ENCODE measurements around the gene KLF16.
A peak's percentile ranks its signal among the peaks of the same experiment; 100 is the strongest.
"Not testable (repeated sequence)": the region's sequence is repeated elsewhere in the genome, so short reads cannot be mapped to it uniquely, and the experiment has no call there.

Gene KLF16

DNA sequence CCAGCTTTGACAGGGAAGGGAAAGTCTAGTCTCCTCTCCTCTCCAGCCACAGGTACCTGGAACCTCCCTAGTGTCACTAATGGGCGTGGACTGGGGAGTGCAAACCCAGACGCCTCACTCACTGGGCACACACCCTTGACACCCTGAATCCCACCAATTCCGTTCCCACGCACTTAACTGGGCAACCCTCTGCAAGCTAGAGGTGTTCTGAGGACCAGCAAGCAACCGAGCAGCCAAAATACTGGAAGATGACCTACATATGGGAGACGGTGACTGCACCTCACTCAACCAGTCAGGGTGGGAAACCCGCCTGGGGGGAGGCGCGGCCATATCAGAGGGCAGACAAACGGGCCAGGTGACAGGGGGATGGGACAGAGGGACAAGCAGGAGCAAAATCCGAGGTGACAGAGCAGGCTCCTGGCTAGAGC is 20.9 kb upstream of the KLF16 start:
- no peak for DNase-seq (ENCODE audit: low spot score)

DNA sequence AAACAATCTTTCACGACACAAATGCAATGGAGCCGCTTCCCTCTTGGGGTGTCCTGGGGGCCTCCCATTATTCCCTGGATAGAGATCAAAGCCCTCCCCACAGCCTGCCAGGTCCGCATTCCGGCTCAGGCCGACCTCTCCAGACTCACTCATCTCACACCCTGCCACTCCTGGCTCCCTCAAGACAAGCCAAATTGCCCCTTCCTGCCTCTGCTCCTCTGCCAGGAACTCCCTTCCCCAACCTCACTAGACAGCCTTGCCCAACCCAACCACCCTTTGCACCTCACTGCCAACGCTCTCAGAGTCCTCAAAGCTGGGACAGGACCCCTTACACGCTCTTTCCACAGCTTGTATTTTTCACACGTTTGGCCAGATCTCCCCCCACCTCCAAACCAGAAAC is 20.4 kb upstream of the KLF16 start:
- DNase-seq (ENCODE audit: low spot score): no peak

DNA sequence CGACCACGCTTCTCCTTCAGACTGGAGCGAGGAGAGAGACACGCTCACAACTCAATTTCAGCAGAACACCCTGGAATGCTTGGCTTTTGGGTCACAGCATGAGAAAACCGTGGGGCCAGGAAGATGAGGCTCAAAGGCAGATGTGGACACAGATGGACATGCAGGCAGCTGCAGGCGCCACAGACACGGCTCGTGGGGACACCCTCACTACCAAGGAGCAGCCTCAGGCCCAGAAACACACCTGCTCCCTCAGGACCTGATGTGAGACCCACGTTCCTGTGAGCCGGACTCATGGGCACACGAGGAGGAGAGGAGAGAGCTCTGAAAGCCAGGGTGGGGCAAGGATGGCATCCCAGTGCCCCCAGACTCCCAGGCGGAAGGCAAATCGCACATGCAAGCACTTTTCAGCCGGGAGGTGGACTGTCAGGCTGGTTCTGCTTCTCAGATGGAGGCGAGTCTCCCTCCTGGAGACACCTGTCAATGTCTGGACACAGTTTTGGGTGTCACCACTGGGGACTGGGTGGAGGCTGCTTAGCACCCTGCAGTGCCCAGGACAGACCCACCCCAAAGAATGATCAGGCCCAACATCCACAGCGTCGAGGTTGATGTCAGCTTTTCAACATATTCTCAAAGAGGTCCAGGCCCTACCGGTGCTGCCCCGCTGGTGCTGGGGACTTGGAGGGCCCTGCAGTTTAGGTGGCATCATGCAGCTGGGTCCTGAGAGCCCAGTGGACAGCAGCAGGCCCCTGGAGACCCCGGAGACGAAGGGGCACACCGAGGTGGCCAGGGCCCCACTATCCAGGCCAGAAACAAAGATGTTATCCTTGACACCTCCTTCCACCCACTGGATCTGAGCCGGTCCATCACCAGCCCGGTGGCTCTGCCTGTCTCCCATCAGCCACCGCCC is 19.7 kb upstream of the KLF16 start:
- DNase-seq (ENCODE audit: low spot score): no peak

DNA sequence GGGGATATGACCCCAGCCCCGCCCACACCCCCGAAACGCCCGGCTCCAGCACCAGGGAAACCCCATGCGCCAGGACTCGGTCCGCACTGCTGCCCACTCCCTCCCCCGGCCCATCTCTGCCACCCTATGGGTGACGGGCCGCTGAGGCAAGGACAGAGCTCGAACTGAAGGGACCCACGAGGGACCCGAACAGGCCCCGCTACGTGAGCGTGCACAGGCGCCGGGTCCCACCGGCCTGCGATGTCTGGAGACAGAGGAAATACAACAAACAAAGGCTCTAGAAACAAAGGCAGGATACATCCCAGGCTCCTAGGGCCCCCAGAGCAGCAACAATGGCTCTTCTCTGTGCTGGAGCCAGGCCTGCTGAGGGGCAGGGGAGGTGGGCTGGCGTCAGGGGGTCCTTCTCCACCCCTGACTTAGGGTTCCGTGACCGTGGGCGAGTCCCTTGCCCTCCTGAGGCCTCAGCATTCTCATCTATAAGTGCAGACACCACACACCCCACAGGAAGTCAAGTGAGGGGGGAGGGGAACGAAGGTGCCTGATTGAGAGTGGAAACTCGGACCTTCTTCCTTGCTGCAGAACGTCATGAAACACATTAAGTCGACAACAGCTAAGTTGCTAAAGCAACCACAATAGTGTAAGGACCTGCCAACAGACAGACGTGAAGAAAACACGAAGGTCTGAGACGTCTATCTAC is 18.9 kb upstream of the KLF16 start:
- DNase-seq (ENCODE audit: low spot score): no peak

DNA sequence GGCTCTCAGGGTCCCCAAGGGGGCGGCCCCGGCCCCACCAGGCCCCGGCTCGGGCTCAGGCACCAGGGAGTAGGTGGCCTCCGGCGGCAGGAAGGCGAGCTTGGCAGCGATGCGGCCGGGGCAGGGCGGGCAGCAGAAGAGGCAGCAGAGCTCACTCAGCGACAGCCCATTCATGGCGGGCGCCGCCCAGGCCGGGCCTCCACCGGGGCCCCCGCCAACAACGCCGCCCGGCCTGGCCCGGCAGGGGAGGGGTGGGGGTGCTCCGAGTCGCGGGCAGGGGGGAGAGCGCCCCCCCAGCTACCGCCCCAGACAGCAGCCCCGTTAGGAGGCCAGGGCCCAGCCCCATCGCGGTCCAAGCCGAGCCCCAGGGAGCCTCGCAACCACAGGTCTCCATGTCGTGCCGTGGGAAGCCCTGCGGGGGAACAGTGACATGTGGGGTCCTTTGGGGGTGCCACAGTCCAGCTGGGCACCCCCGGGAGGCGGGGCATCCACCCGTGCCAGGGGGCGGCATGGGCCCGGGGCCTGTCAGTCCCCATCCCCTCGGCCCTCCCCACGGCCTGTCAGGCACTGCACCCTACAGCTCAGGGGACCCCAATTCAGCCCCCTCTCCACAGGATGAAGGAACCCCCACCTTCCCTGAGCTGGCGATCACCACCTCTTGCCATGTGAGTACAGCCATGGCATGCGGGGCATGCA is 18.2 kb upstream of the KLF16 start:
- not testable (repeated sequence) for DNase-seq (ENCODE audit: low spot score)

DNA sequence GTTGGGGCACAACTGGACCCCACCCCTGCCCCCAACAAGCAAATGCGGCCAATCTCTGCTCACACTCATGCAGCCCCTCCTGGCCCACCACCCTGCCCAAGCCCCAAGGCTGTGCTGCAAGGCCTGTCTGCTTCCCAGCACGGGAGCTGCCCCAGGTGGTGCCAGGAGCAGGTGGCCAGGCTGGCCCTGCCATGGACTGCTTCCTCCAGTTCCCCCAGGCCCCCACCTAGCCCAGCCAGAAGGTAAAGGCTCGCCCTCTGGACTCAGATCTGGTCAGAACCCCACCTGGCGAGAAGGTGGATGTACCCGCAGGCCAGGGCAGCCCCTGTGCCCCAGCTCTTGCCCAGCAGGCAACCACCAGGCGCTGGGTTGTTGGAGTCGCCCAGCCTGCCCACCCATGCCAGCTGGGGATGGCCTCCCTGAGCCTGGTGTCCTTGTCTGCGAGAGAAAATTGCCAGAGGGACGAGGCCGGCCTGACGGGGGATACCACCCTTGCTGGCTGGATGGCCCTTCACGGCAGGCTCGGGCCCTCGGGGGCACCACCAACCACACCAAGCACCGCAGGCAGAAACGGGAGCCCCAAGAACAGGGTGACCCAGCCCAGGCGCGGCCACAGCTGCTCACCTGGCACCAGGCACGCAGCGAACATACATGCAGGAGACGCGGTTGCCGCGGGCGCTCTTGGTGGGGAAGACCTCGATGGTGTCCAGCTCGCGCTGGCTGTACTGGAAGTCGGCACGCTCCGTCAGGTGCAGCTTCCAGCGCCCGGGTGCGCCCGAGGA is 17.4 kb upstream of the KLF16 start:
- no peak for DNase-seq (ENCODE audit: low spot score)

DNA sequence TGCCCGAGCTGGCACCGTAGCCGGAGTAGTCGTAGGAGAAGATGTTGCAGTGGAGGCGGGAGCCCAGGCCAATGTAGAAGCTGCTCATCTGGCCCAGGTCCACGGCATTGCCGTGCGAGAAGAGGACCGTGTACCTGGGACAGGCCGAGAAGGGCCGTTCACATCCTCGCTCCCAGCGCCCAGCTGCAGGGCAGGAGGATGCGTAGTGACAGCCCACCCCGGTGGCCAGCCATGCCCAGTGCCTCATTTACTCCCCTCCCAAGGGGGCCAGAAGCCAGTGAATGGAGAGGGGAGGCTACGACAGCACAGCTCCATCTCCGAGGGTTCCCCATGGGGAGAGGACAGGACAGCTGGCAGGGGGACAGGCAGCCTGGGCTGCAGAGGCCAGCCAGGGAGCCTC is 16.6 kb upstream of the KLF16 start:
- DNase-seq (ENCODE audit: low spot score): not testable (repeated sequence)

DNA sequence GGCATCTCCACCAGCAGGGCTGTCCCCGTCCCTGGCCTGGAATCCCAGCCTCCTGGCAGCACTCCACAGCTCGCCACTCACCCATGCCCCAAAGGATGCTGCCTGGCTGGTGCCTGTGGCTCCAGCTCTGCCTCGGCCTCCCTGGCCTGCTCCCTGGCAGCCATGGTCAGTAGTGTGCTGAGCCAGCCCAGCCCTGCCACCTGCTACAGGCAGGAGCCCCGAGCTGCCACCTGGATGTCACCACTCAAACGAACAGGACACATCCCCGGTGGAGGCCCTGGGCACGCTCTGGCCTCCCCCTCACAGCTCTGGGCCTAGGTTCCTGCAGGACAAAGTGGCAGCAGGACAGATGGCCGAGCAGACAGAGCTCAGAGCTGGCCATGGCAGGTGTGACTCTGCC is 15.2 kb upstream of the KLF16 start:
- DNase-seq (ENCODE audit: low spot score): not testable (repeated sequence)

DNA sequence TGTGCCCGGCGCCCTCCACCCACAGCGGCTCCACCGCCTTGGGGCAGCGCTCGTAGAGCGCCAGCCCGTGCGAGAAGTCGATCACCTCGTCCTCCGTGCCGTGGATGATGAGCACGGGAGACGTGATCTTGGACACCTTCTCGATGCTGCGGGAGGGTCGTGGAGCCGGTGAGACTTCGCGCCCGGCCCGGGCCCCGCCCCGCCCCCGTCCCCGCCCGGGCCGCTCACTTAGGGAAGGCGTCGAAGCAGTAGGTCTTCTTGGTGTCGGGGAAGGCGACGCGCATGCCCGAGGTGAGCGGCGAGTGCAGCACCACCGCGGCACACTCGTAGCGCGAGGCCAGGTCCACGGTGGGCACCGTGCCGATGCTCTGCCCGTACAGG is 13.9 kb upstream of the KLF16 start:
- DNase-seq (ENCODE audit: low spot score): not testable (repeated sequence)

DNA sequence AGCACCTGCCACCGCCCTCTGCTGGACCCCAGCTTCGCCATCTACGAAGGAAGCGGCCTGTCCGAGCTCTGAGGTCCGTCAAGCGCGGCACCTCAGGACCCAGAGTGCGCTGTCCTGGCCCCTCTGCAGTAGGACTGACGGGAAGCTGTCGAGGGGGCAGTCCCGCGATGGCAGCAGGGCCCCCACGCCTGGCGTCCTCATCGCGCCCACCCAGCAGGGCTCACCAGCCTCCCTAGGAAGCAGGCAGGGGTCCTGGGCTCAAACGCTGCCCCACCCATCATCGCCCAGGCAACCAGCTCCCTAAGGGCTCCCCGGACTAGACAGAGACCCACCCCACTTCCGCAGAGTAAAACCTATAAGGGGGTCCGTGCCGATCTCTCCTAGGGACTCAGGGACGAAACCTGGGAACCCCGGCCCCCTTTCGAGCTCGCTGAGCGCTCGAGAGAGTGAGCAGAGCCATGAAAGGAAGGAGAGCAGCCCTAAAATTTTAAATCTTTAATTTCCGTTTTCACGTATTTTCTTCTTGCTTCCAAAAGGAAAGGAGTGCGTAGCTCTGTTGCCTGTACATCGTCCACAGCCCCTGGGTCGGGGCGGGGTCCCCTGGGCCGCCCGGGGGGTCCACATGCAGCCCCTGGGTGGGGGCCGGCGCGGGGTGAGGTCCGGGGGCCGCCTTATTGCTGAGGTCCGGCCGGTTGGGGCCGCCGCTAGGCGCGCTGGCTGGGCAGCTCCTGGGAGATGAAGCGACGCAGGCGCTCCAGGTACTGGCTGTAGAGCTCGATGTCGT is 13.3 kb upstream of the KLF16 start:
- not testable (repeated sequence) for DNase-seq (ENCODE audit: low spot score)

DNA sequence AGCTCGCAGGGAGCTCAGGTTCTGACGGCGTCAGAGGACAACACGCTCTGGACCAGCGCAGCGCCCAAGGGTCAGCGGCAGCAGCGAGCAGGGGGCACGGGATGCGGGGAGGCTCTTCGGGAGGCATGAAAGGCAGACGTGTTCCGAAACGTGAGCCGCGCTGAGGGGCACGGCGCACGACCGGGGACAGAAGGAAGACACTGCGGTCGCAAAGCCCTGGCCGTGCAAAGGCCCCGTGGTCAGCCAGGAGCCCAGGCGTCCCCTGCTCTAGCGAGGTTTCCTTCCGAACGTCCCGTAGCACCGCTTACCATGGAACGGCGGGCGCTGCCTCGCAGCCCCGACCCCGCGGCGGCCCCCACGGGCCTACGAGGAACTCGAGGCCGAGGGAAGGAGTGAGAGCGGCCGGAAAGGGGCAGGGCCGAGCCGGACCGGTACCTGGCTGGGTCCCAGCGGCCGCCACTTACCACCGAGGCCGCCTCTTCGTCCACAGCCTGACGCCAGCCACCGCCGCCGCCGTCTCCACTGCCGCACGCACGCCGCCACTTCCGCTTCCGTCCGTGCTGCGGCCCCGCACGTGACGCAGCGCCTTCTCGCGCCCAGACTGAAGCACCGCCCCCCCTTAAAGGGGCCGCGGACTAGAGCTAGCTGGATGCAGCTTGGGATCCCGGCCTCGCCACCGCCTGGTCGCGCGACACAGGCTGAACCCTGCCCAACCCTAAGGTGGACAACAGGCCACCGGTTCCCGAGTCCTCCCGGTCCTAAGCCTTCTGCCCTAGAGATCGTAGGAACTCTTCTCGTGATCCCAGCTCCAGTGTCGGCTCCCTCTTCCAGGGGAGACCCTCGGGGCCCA is 12.5 kb upstream of the KLF16 start:
- peak; percentile 94 for DNase-seq (ENCODE audit: low spot score)

DNA sequence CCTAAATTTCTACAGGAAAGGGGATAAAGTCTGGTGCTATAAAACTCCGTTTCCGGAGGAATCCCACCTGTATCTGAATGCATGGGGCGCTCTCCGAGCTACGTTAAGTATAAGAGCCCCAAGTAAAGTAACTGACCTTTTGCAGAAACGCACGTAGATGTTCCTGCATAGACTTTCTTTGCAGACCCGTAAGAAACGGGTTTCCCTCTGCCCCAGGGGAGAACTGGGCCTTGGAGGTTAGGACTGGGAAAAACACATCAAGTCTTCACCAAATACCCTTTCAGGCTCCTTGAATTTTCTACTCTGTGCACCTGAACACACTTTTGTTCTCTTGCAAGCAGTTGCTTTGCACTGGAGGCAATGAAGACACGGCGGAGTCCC is 11.9 kb upstream of the KLF16 start:
- DNase-seq (ENCODE audit: low spot score): not testable (repeated sequence)

DNA sequence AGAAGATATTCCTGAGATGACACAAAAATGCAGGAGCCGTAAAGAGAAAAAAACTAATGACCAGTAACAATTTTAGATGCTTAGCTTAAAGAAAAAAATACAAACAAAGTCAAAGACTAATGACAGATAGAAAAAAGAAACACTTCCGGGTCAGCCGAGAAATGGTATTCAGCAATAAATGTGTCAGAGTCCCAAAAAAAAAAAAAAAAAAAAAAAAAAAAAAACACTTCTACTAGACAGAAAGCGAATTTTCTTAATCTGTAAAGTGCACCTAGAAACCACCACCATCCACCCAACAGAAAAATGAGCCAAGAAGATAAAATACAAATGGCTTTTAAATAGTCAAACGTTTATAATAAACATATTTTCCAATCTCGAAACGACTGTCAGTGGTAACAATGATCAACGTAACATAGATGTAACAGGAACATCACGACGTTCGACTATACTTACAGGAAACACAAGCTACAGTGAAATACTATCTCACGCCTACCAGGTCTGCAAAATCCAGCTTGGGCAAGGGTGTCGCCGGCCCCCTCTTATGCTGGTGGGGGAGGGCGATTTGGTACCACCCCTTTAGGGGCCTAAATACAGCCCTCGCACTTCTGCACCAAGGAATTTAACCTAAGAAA is 11.3 kb upstream of the KLF16 start:
- DNase-seq (ENCODE audit: low spot score): no peak

DNA sequence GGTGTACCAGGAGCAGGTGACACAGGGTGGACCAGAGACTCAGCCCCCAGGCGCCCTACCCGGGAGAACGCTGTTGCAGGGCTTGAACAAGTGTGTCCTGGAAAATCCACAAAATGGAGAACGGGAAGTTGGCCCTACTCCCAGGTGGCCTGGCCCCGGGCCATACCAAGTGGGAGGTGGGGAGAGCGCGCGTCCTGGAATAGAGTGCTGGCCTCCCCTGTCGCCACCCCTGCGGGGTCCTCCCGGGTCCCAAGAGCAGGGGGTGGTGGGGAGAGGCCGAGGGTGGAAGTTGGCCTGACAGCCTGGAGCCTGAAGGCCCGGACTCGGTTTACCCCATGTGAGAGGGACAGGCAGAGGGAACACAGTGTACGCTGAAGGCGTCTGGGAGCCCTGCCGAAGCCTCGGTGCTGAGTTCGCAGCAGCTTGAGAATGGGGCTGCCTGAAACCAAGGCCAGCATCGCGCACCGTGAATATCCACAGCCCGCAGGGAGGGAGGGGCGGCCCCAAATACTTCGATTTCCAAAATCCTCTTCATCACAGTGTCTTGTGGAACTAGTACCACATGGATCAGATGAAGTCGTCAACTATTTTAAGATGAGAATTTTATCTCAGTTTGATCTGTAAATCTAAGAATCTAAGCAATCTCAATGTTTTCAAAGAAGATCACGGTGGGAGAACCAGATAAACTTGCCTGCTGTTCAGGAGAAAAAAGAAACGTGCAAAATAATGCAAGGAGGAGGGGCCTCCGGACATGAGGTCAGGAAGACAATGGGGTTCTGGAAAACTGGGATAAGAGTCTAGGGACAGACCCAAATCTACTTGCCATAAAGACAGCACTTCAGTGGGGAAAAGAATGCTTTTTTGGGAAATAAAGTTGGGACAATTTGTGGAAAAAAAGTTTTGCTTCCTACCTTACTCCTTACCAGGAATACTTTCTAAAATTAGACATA is 10.4 kb upstream of the KLF16 start:
- no peak for DNase-seq (ENCODE audit: low spot score)

DNA sequence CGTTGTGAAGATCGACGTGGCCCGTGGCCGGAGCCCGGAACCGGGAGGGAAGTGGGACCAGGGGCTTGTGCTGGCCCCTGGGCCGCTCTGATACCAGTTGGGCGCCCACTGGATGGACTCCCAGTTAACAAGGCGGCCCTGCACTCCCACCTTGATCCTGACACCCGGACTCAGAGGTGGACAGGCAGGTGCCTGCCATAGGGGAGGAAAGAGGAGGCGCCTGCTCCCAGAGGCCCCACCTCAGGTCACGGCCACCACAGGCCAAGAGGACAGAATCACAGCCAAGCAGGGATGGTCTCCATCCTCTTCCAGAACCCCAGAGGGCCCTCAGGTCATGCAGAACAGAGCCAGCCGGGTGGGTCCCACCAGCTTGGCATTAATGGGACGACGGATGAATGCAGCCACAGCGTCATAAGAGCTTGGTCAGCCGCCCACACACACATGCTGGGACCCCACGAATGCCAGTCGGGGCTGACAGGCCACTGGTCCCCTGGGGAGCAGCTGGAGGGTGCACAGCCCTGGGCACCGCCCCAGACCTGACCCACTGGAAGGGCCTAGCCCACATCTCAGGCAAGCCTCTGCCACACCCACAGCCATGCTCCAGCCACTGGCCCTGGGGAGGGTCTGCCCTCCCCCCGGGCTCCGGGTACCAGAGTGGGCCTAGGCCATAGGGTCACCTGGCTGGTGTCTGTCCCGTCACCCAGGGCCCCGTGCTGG is 9.6 kb upstream of the KLF16 start:
- no peak for DNase-seq (ENCODE audit: low spot score)

DNA sequence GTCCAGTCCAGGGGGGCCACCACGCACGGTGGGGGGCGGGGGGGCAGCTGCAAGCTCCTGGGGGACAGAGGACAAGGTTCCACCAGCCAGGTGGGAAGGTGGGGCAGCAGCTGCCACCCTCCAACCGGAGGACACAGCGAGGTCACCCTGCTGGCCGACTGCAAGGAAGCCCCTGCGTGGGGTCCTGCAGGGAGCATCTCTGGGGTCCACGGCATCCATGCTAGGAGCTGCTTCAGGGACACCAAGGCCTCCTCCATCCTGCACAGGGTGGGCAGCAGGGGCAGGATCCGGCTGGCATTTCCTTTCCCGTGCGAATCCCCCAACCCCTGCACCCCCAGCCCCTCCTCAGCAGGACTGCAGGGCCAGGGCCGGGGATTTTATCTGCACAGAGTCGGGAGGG is 8.3 kb upstream of the KLF16 start:
- no peak for DNase-seq (ENCODE audit: low spot score)

DNA sequence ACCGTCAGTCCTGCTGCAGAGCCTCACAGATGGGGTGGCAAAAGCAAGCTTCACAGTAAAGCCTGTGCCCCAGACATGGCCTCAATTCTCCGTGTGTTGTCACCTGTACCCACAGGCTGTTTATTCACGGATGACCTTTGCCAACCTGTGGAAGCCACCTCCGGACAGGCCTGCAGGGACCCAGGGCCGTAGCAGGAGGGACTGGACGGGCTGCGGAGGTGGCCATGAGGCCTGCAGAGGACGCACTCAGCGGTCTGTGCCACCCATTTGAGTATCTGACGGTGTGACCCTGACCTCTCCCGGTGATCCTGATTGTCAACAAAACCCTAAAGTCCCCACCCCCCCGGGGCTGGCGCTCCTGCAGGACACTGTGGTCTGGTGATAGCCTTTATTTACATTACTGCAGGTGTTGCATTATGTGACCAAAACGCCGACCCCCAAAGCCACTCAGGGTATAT is 7.8 kb upstream of the KLF16 start:
- no peak for DNase-seq (ENCODE audit: low spot score)

DNA sequence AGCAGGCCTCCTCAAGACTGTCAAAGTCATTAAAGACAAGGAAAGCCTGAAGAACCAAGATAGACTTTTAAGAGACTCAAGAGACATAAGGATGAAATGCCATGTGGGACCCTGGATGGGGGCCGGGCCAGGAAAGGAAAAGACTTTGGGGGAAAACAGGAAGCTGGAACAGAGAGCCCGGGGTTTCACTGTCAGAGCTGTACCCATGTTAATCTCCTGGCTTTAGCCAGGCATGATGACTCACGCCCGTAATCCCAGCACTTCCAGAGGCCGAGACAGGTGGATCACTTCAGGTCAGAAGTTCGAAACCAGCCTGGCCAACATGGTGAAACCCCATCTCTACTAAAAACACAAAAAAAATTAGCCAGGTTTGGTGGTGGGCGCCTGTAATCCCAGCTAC is 5.6 kb upstream of the KLF16 start:
- DNase-seq (ENCODE audit: low spot score): no peak

All from D341Med (cell line).